A549 (cell line): Measurements from ENCODE around the gene MYOF. TPM values are rescaled to one million over a fixed set of nuclear protein-coding genes. Genes with fewer than 3 reads are reported as not detected.

Experiments
- ATAC-seq, 2 experiments: fragments of 200-7000 bp in 1 of 2; fragments of >200 bp in 1 of 2; cut with Nextera tagmentation in 1 of 2; cut with Tn5 transposase in 1 of 2; 3 replicates each; pipeline versions ENCODE4 v1.8.0 to v1.9.1; 2018 to 2020; ENCODE audit warnings: mild to moderate bottlenecking in 1 of 2, moderate library complexity in 1 of 2
- CTCF ChIA-PET: fragments of 300-600 bp; sonication (Branson Sonifier 250); formaldehyde crosslinking; extraction: SDS; loops from one replicate; lab custom pipeline; 2021; ENCODE audit warnings: antibody characterized with exemption, inconsistent platforms; lab: Yijun Ruan, JAX
- POLR2A ChIA-PET: fragments of 350-600 bp; formaldehyde crosslinking; extraction: SDS; loops from one replicate; lab custom pipeline; 2021; ENCODE audit warnings: antibody characterized with exemption, inconsistent platforms; lab: Yijun Ruan, JAX
- DNase-seq, 2 experiments: peaks; one replicate each; pipeline versions ENCODE4 v3.0.0 to v3.0.0-alpha.2; 2011 to 2016; ENCODE audit warnings: low read depth in 1 of 2, low spot score in 1 of 2
- FAIRE-seq: peaks from 2 replicates; lab custom pipeline; 2011; peaks lifted over from hg19 to GRCh38; lab: Jason Lieb, UNC
- H3K27ac ChIP-seq, 2 experiments: fragments of >200 bp; sonication (Bioruptor Twin); formaldehyde crosslinking; 3 replicates each; pipeline ENCODE4 v1.5.1; 2016 to 2017
- H3K4me1 ChIP-seq: fragments of >200 bp; sonication (Bioruptor Twin); formaldehyde crosslinking; 3 replicates; pipeline ENCODE4 v1.6.1; 2016
- H3K4me2 ChIP-seq: fragments of >200 bp; sonication (Bioruptor Twin); formaldehyde crosslinking; 3 replicates; pipeline ENCODE4 v1.6.1; 2016
- H3K4me3 ChIP-seq: fragments of >200 bp; sonication (Bioruptor Twin); formaldehyde crosslinking; 3 replicates; pipeline ENCODE4 v1.5.1; 2016
- H3K9me3 ChIP-seq: fragments of >200 bp; sonication (Bioruptor Twin); formaldehyde crosslinking; 3 replicates; pipeline ENCODE4 v1.6.1; 2016
- CBX8 ChIP-seq: fragments of 200-600 bp; sonication (generic); IDR thresholded peaks from 2 replicates; pipeline ENCODE4 v1.6.1; 2016
- CHD2 ChIP-seq: fragments of 150-350 bp; IDR thresholded peaks from 2 replicates; pipeline ENCODE4 v1.6.1; 2014; ENCODE audit warnings: low read length; ENCODE audit not compliant: partially characterized antibody
- EHMT2 ChIP-seq: fragments of 200-600 bp; sonication (generic); IDR thresholded peaks from 2 replicates; pipeline ENCODE4 v1.6.1; 2016; ENCODE audit warnings: antibody characterized with exemption, low read depth, mild to moderate bottlenecking, moderate library complexity
- FOSB ChIP-seq: fragments of 250-450 bp; sonication (Bioruptor Pico); IDR thresholded peaks from 2 replicates; pipeline ENCODE4 v1.5.0; 2020; ENCODE audit warnings: mild to moderate bottlenecking, moderate library complexity
- FOXS1 ChIP-seq: fragments of 250-450 bp; sonication (Bioruptor Pico); IDR thresholded peaks from 2 replicates; pipeline ENCODE4 v1.5.0; 2020; ENCODE audit warnings: mild to moderate bottlenecking, moderate library complexity
- GATA3 ChIP-seq: IDR thresholded peaks from 2 replicates; pipeline ENCODE4 v1.6.1; 2012; ENCODE audit warnings: borderline replicate concordance
- HEYL ChIP-seq: fragments of 250-450 bp; sonication (Bioruptor Pico); IDR thresholded peaks from 2 replicates; pipeline ENCODE4 v1.8.0; 2021; ENCODE audit warnings: mild to moderate bottlenecking, moderate library complexity
- HOXB13 ChIP-seq: fragments of 250-450 bp; sonication (Bioruptor Pico); IDR thresholded peaks from 2 replicates; pipeline ENCODE4 v1.5.0; 2020; ENCODE audit warnings: low read depth, mild to moderate bottlenecking, moderate library complexity
- JUNB ChIP-seq: fragments of >200 bp; sonication (Bioruptor Twin); formaldehyde crosslinking; IDR thresholded peaks from 2 replicates; pipeline ENCODE4 v1.6.1; 2016
- KDM1A ChIP-seq: fragments of 200-600 bp; sonication (generic); IDR thresholded peaks from 2 replicates; pipeline ENCODE4 v1.6.1; 2016; ENCODE audit warnings: low read depth, mild to moderate bottlenecking
- KDM5A ChIP-seq: fragments of 200-600 bp; sonication (generic); IDR thresholded peaks from 2 replicates; pipeline ENCODE4 v1.6.1; 2016; ENCODE audit warnings: antibody characterized with exemption, mild to moderate bottlenecking
- MAFK ChIP-seq: fragments of 450-650 bp; IDR thresholded peaks from 2 replicates; pipeline ENCODE4 v1.6.1; 2014; ENCODE audit not compliant: partially characterized antibody
- MAZ ChIP-seq: fragments of 150-350 bp; IDR thresholded peaks from 2 replicates; pipeline ENCODE4 v1.6.1; 2014; ENCODE audit warnings: antibody characterized with exemption, low read depth, low read length, borderline replicate concordance
- MYC ChIP-seq: IDR thresholded peaks from 2 replicates; pipeline ENCODE4 v1.6.1; 2012; ENCODE audit warnings: mild to moderate bottlenecking, inconsistent platforms, low read length, improper control_type of control experiment, borderline replicate concordance
- POLR2AphosphoS2 ChIP-seq: conservative IDR thresholded peaks from 2 replicates; pipeline ENCODE4 v1.6.1; 2012; ENCODE audit warnings: low read length, improper control_type of control experiment, inconsistent platforms
- RAD21 ChIP-seq, 2 experiments: fragments of >200 bp in 1 of 2; sonication (Bioruptor Twin) in 1 of 2; formaldehyde crosslinking in 1 of 2; IDR thresholded peaks in 1 of 2; conservative IDR thresholded peaks in 1 of 2; 2 replicates in 1 of 2; 3 replicates in 1 of 2; pipeline ENCODE4 v1.6.1; 2012 to 2018; ENCODE audit warnings: inconsistent platforms in 1 of 2
- RARB ChIP-seq: fragments of 250-450 bp; sonication (Bioruptor Pico); IDR thresholded peaks from 2 replicates; pipeline ENCODE4 v1.8.0; 2021; ENCODE audit warnings: mild to moderate bottlenecking, moderate library complexity
- RCOR1 ChIP-seq: fragments of 150-350 bp; IDR thresholded peaks from 2 replicates; pipeline ENCODE4 v1.6.1; 2014; ENCODE audit warnings: antibody characterized with exemption, low read length, low read depth
- RFX5 ChIP-seq: fragments of 450-650 bp; IDR thresholded peaks from 2 replicates; pipeline ENCODE4 v1.7.1; 2014; ENCODE audit warnings: antibody characterized with exemption, mild to moderate bottlenecking, moderate library complexity
- ZC3H11A ChIP-seq: fragments of 450-650 bp; IDR thresholded peaks from 2 replicates; pipeline ENCODE4 v1.6.1; 2014; ENCODE audit warnings: antibody characterized with exemption, mild to moderate bottlenecking
- ZFP36 ChIP-seq: fragments of 450-650 bp; IDR thresholded peaks from 2 replicates; pipeline ENCODE4 v1.6.1; 2014; ENCODE audit warnings: borderline replicate concordance; ENCODE audit not compliant: partially characterized antibody
- WGBS: methylation state at CpG from one replicate; pipeline ENCODE4 v1.1.6; 2017; ENCODE audit errors: missing lambda C conversion rate; 5-methylcytosine and 5-hydroxymethylcytosine counted together
- polyA plus RNA-seq, 4 experiments: library from polyadenylated mRNA; depleted of rRNA in 3 of 4; stranded (reverse); fragments of >200 nt; fragmentation: RNase III in 1 of 4; extraction: RNeasy Plus Mini Kit Qiagen cat#74134 plus additional on column Dnase treatment in 1 of 4; gene quantifications; 2 replicates in 3 of 4; 3 replicates in 1 of 4; pipeline ENCODE4 v1.2.3, GENCODE V29; 2011 to 2017
- TF ChIP-seq, protein P1 (sequence below): fragments of >200 bp; sonication (Bioruptor Twin); formaldehyde crosslinking; IDR thresholded peaks from 3 replicates; pipeline ENCODE4 v1.6.1; 2016
- TF ChIP-seq, protein P2 (sequence below): fragments of >200 bp; sonication (Bioruptor Twin); formaldehyde crosslinking; IDR thresholded peaks from 2 replicates; pipeline ENCODE4 v1.6.1; 2016
- TF ChIP-seq, protein P3 (sequence below): fragments of 250-450 bp; sonication (Bioruptor Pico); IDR thresholded peaks from 2 replicates; pipeline ENCODE4 v1.5.0; 2020; ENCODE audit warnings: low read depth, mild to moderate bottlenecking, moderate library complexity
- TF ChIP-seq, protein P4 (sequence below): fragments of 150-350 bp; IDR thresholded peaks from 2 replicates; pipeline ENCODE4 v1.6.1; 2014; ENCODE audit warnings: low read depth, mild to moderate bottlenecking, low read length

MYOF gene
- polyA plus RNA-seq, 2 of the 4 experiments (the other 2 are of a cell fraction) = 190 to 265 TPM

DNA sequence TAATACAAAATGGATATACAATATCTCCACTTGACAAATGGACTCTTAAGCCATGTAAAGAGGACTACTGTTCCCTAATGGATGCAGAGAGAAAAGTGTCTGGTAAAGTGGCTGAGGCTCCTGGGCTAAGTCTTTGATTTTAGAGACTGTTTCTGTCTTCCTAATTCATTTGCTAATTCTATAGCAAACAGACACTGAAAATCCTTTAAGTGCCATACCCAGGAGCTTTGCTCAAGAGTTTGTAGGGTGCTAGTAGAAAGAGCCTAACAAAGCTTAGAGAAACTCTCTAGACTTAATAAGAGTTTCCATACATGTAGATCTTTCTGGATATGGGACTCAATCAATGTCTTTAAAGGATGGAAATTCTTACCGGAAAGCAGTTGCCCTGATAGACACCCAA, 31.0 kb upstream of the MYOF start:
- FAIRE-seq (no peak), DNase-seq (no peak), ATAC-seq (no peak)
- no peaks in the 10 kb centered on the region for H3K4me1 ChIP-seq
- no peak for TF ChIP-seq JUNB
- TF ChIP-seq POLR2AphosphoS2 = no peak
- no peak for TF ChIP-seq KDM1A
- no peak for TF ChIP-seq RAD21 (conservative IDR thresholded peaks at IDR 0.05 in 1 of 2, IDR thresholded peaks at IDR 0.05 in 1 of 2)
- TF ChIP-seq, protein P1, sequence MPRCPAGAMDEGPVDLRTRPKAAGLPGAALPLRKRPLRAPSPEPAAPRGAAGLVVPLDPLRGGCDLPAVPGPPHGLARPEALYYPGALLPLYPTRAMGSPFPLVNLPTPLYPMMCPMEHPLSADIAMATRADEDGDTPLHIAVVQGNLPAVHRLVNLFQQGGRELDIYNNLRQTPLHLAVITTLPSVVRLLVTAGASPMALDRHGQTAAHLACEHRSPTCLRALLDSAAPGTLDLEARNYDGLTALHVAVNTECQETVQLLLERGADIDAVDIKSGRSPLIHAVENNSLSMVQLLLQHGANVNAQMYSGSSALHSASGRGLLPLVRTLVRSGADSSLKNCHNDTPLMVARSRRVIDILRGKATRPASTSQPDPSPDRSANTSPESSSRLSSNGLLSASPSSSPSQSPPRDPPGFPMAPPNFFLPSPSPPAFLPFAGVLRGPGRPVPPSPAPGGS = no peak
- TF ChIP-seq, protein P2, sequence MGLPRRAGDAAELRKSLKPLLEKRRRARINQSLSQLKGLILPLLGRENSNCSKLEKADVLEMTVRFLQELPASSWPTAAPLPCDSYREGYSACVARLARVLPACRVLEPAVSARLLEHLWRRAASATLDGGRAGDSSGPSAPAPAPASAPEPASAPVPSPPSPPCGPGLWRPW = no peak
- H3K4me3 ChIP-seq = no peak overlapping the region
- ChIA-PET POLR2A (no interaction called here), CTCF (interaction anchor here (0.7 to 10.9 kb wide), 11 partner anchors 11 to 627 kb away, joined by 3 to 92 read pairs (median 4); no protein-coding TSS in a partner anchor)
- no peaks in the 10 kb centered on the region for H3K9me3 ChIP-seq
- H3K27ac ChIP-seq = no peak overlapping the region
- 97% methylated on average over 1 of the region's 1 CpG for WGBS
- H3K4me2 ChIP-seq = no peak overlapping the region

DNA sequence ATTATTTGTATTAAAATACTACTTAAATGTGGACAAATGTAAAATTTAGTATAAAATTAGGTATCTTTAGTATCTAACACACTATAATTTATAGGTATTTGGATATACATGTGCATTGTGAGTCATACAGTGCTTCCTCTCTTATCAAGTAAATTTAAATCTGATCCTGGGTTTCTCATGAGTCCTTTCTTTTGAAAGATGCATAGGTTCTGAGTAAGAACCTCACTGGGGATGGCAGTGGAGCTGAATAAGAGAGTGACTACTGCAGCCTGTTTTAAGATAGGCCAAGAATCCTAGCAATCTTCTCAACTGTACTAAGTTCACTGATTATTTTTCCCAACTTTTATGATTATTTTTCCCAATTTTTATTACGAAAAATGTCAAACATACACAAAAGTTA, 30.4 kb upstream of the MYOF start:
- POLR2A ChIA-PET = interaction anchor here (0.6 kb wide), 1 partner anchor 30 kb away, joined by 5 read pairs; no protein-coding TSS in a partner anchor
- DNase-seq (no peak), ATAC-seq (no peak)

DNA sequence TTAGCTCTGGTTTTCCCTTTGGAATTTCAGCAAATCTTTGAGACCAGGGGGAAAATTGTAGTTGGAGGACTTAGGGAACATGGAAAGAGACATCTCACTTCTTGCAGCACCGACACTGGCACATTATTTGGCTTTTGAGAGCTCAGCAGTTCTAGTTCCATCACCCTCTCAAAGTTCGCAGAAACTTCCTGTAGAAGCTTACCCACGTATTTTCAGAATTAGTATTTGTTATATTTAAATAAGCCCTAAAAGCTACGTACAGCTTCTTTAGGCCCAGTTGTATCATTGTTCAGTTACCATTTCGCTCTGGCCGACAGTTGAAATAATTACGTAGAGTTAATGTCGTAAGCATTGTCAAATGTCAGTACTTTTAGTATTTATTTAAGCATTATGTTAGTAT, 27.7 kb upstream of the MYOF start:
- TF ChIP-seq RARB (CRISPR knock-in tag) = no peak
- TF ChIP-seq, protein P3, sequence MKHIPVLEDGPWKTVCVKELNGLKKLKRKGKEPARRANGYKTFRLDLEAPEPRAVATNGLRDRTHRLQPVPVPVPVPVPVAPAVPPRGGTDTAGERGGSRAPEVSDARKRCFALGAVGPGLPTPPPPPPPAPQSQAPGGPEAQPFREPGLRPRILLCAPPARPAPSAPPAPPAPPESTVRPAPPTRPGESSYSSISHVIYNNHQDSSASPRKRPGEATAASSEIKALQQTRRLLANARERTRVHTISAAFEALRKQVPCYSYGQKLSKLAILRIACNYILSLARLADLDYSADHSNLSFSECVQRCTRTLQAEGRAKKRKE (CRISPR knock-in tag) = no peak
- no peak for TF ChIP-seq FOSB (CRISPR knock-in tag)
- no peak for TF ChIP-seq RCOR1
- no peak for TF ChIP-seq EHMT2
- no peak for TF ChIP-seq MYC
- TF ChIP-seq RFX5 = no peak
- no peak for TF ChIP-seq CBX8
- TF ChIP-seq, protein P2 = no peak
- ATAC-seq = no peak
- H3K4me3 ChIP-seq = no peak overlapping the region
- WGBS = 92% methylated on average over 8 of the region's 8 CpGs
- POLR2A ChIA-PET = no interaction called here
- H3K4me1 ChIP-seq = no peaks in the 10 kb centered on the region
- H3K4me2 ChIP-seq = no peak overlapping the region
- DNase-seq = no peak
- H3K27ac ChIP-seq = no peak overlapping the region
- no peak for FAIRE-seq
- CTCF ChIA-PET = interaction anchor here (0.7 to 10.9 kb wide), 10 partner anchors 8 to 428 kb away, joined by 3 to 92 read pairs (median 6); no protein-coding TSS in a partner anchor
- H3K9me3 ChIP-seq = no peaks in the 10 kb centered on the region

More for the DNA sequence above, 30.4 kb upstream of the MYOF start:
- Histone ChIP-seq H3K4me1 (no peaks in the 10 kb centered on the region), H3K4me3 (no peak overlapping the region), H3K4me2 (no peak overlapping the region), H3K27ac (no peak overlapping the region), H3K9me3 (no peaks in the 10 kb centered on the region)
- CTCF ChIA-PET = interaction anchor here (0.6 to 10.9 kb wide), 13 partner anchors 8 to 447 kb away, joined by 3 to 92 read pairs (median 6); partner anchors contain the start of gene CEP55
- no peak for TF ChIP-seq RFX5
- TF ChIP-seq ZFP36 = no peak
- no peak for TF ChIP-seq RARB (CRISPR knock-in tag)
- TF ChIP-seq FOXS1 (CRISPR knock-in tag) = no peak
- TF ChIP-seq EHMT2 = no peak
- no peak for TF ChIP-seq MAZ
- no peak for TF ChIP-seq ZC3H11A
- TF ChIP-seq GATA3 = no peak
- no peak for TF ChIP-seq KDM1A
- TF ChIP-seq POLR2AphosphoS2 = no peak
- no peak for TF ChIP-seq MAFK
- TF ChIP-seq KDM5A = no peak
- TF ChIP-seq JUNB = no peak
- no peak for TF ChIP-seq HOXB13 (CRISPR knock-in tag)
- no peak for TF ChIP-seq FOSB (CRISPR knock-in tag)
- TF ChIP-seq, protein P4, sequence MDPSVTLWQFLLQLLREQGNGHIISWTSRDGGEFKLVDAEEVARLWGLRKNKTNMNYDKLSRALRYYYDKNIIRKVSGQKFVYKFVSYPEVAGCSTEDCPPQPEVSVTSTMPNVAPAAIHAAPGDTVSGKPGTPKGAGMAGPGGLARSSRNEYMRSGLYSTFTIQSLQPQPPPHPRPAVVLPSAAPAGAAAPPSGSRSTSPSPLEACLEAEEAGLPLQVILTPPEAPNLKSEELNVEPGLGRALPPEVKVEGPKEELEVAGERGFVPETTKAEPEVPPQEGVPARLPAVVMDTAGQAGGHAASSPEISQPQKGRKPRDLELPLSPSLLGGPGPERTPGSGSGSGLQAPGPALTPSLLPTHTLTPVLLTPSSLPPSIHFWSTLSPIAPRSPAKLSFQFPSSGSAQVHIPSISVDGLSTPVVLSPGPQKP = no peak
- no peak for TF ChIP-seq CHD2
- TF ChIP-seq HEYL (CRISPR knock-in tag) = no peak
- WGBS = 95% methylated on average over 1 of the region's 1 CpG
- FAIRE-seq = no peak
